Mesothelial cell of epicardium (in vitro differentiated cells): Measurements from ENCODE around the gene EPHA6. TPM values are rescaled to one million over a fixed set of nuclear protein-coding genes. Genes with fewer than 3 reads are reported as not detected.
"Not testable (repeated sequence)": the region's sequence is repeated elsewhere in the genome, so short reads cannot be mapped to it uniquely, and the experiment has no call there.

ENCODE experiments used
- DNase-seq, 2 experiments: peaks; one replicate each; pipeline ENCODE4 v3.0.0; 2021; ENCODE audit warnings: low spot score in 2 of 2; ENCODE audit not compliant: unreplicated experiment in 2 of 2
- H3K27ac Mint-ChIP-seq: 2 replicates; pipeline ENCODE4 v1.8.0; 2021; ENCODE audit warnings: mixed read lengths
- H3K27me3 Mint-ChIP-seq: 2 replicates; pipeline ENCODE4 v1.8.0; 2021; ENCODE audit warnings: low read depth, mixed read lengths
- H3K36me3 Mint-ChIP-seq: 2 replicates; pipeline ENCODE4 v1.8.0; 2021; ENCODE audit warnings: mixed read lengths
- H3K4me1 Mint-ChIP-seq: 2 replicates; pipeline ENCODE4 v1.8.0; 2021; ENCODE audit warnings: mixed read lengths
- H3K4me3 Mint-ChIP-seq: 2 replicates; pipeline ENCODE4 v1.8.0; 2021; ENCODE audit warnings: mild to moderate bottlenecking, moderate library complexity, mixed read lengths
- H3K9me3 Mint-ChIP-seq: 2 replicates; pipeline ENCODE4 v1.8.0; 2021; ENCODE audit warnings: mixed read lengths
- CTCF ChIP-seq: fragments of 200-600 bp; sonication (generic); IDR thresholded peaks from one replicate; pipeline ENCODE4 v1.5.0; 2021; ENCODE audit warnings: antibody characterized with exemption; ENCODE audit not compliant: unreplicated experiment
- total RNA-seq: library from RNA; stranded (reverse); gene quantifications from 3 replicates; pipeline ENCODE4 v1.2.1, GENCODE V29; 2021

Gene EPHA6
- total RNA-seq, 1 donor from 2014 or later = 43.3 TPM

- Mint-ChIP-seq H3K4me1 (peaks cover 7% of the 10 kb centered on the region), H3K27ac (no peak overlapping the region), H3K36me3 (peaks cover 48% of the 10 kb centered on the region), H3K4me3 (no peak overlapping the region), H3K27me3 (no peaks in the 10 kb centered on the region), H3K9me3 (peaks cover 42% of the 10 kb centered on the region)
- TF ChIP-seq CTCF = no peak
- DNase-seq = no peak
These were observed 195.1 kb downstream of the EPHA6 start for GRCh38 chr3:97009427-97010019.

GRCh38 chr3:97010881-97011657 lies 196.7 kb downstream of the EPHA6 start:
- Mint-ChIP-seq H3K36me3 (peaks cover 34% of the 10 kb centered on the region), H3K4me3 (no peak overlapping the region), H3K9me3 (peaks cover 26% of the 10 kb centered on the region), H3K27ac (no peak overlapping the region), H3K4me1 (peaks cover 11% of the 10 kb centered on the region), H3K27me3 (no peaks in the 10 kb centered on the region)
- TF ChIP-seq CTCF = no peak
- DNase-seq = no peak

- Mint-ChIP-seq H3K27me3 (no peaks in the 10 kb centered on the region), H3K4me1 (peaks cover 15% of the 10 kb centered on the region)
These were observed 207.4 kb downstream of the EPHA6 start for GRCh38 chr3:97021778-97022177.

GRCh38 chr3:97025612-97026011 lies 211.2 kb downstream of the EPHA6 start:
- H3K9me3 Mint-ChIP-seq = peaks cover 14% of the 10 kb centered on the region

More at GRCh38 chr3:97021778-97022177, 207.4 kb downstream of the EPHA6 start:
- H3K36me3 Mint-ChIP-seq = peaks cover 34% of the 10 kb centered on the region
- no peak for DNase-seq
- peaks cover 27% of the 10 kb centered on the region for H3K9me3 Mint-ChIP-seq
- H3K4me3 Mint-ChIP-seq = no peak overlapping the region
- no peak for TF ChIP-seq CTCF
- H3K27ac Mint-ChIP-seq = no peak overlapping the region

GRCh38 chr3:97029972-97030371 lies 215.6 kb downstream of the EPHA6 start:
- no peak for DNase-seq
- no peak for TF ChIP-seq CTCF
- peaks cover 25% of the 10 kb centered on the region for H3K36me3 Mint-ChIP-seq
- H3K27me3 Mint-ChIP-seq = no peaks in the 10 kb centered on the region
- no peak overlapping the region for H3K4me3 Mint-ChIP-seq
- no peak overlapping the region for H3K27ac Mint-ChIP-seq
- peaks cover 2% of the 10 kb centered on the region for H3K4me1 Mint-ChIP-seq
- peaks cover 18% of the 10 kb centered on the region for H3K9me3 Mint-ChIP-seq

More at GRCh38 chr3:97025612-97026011, 211.2 kb downstream of the EPHA6 start:
- H3K27ac Mint-ChIP-seq, DNase-seq, H3K4me3 Mint-ChIP-seq, H3K27me3 Mint-ChIP-seq: not testable (repeated sequence)
- H3K4me1 Mint-ChIP-seq = peaks cover 11% of the 10 kb centered on the region
- H3K36me3 Mint-ChIP-seq = peaks cover 17% of the 10 kb centered on the region

GRCh38 chr3:97037294-97037943 lies 223.0 kb downstream of the EPHA6 start:
- Mint-ChIP-seq H3K27ac (no peak overlapping the region), H3K36me3 (no peaks in the 10 kb centered on the region), H3K27me3 (no peaks in the 10 kb centered on the region), H3K9me3 (no peaks in the 10 kb centered on the region), H3K4me3 (no peak overlapping the region), H3K4me1 (peaks cover 2% of the 10 kb centered on the region)
- DNase-seq = no peak
- no peak for TF ChIP-seq CTCF
